Spleen (tissue), 11 donors: ENCODE measurements around the gene PLXND1. TPM values are rescaled to one million over a fixed set of nuclear protein-coding genes. Genes with fewer than 3 reads are reported as not detected.

Source experiments
- DNase-seq: peaks from one replicate; pipeline ENCODE4 v3.0.0-alpha.2; 2020
- H3K27ac ChIP-seq, 8 donors: fragments of 200-600 bp; sonication (generic) in 7 of 8; 1 replicate in 4 of 8; 2 replicates in 4 of 8; pipeline versions ENCODE4 v1.5.0 to v1.8.0; 2016 to 2021; ENCODE audit warnings: inconsistent platforms in 4 of 8, mild to moderate bottlenecking in 4 of 8, moderate library complexity in 1 of 8
- H3K27me3 ChIP-seq, 7 donors: fragments of 200-600 bp; sonication (generic) in 6 of 7; replicated peaks in 1 of 7; 1 replicate in 4 of 7; 2 replicates in 3 of 7; pipeline versions ENCODE4 v1.5.0 to v1.8.0; 2016 to 2021; ENCODE audit warnings: inconsistent platforms in 3 of 7, mild to moderate bottlenecking in 1 of 7
- H3K36me3 ChIP-seq, 6 donors: fragments of 200-600 bp; sonication (generic) in 5 of 6; 1 replicate in 4 of 6; 2 replicates in 2 of 6; pipeline versions ENCODE4 v1.5.0 to v1.8.0; 2016 to 2021; ENCODE audit warnings: inconsistent platforms in 2 of 6
- H3K4me1 ChIP-seq, 6 donors: fragments of 200-600 bp; sonication (generic) in 5 of 6; 1 replicate in 3 of 6; 2 replicates in 3 of 6; pipeline versions ENCODE4 v1.5.0 to v1.8.0; 2016 to 2021; ENCODE audit warnings: inconsistent platforms in 3 of 6
- H3K4me3 ChIP-seq, 8 donors: fragments of 200-600 bp; sonication (generic) in 7 of 8; 1 replicate in 4 of 8; 2 replicates in 4 of 8; pipeline versions ENCODE4 v1.5.0 to v1.8.0; 2016 to 2021; ENCODE audit warnings: inconsistent platforms in 4 of 8, mild to moderate bottlenecking in 4 of 8, moderate library complexity in 2 of 8
- H3K9me3 ChIP-seq, 8 donors: fragments of 200-600 bp; sonication (generic) in 7 of 8; 1 replicate in 4 of 8; 2 replicates in 4 of 8; pipeline versions ENCODE4 v1.5.0 to v1.8.0; 2016 to 2021; ENCODE audit warnings: inconsistent platforms in 4 of 8
- CTCF ChIP-seq, 11 experiments: fragments of 200-600 bp in 7 of 11; fragments of 450-650 bp in 4 of 11; sonication (generic) in 4 of 11; IDR thresholded peaks in 8 of 11; conservative IDR thresholded peaks in 3 of 11; 1 replicate in 7 of 11; 2 replicates in 4 of 11; pipeline versions ENCODE4 v1.4.0 to v1.8.0; 2016 to 2021; ENCODE audit warnings: antibody characterized with exemption in 11 of 11, inconsistent platforms in 4 of 11, mild to moderate bottlenecking in 1 of 11
- POLR2A ChIP-seq, 3 donors: fragments of 450-650 bp; IDR thresholded peaks; one replicate each; pipeline ENCODE4 v1.5.1; 2017; ENCODE audit warnings: antibody characterized with exemption in 3 of 3, mild to moderate bottlenecking in 1 of 3
- POLR2AphosphoS5 ChIP-seq, 3 donors: sonication (generic); formaldehyde crosslinking; IDR thresholded peaks; one replicate each; pipeline ENCODE4 v1.5.1; 2017; ENCODE audit warnings: antibody characterized with exemption in 3 of 3
- WGBS, 5 donors: extraction: QIAGEN DNeasy Blood & Tissue Kit in 3 of 5; methylation state at CpG; one replicate each; pipeline versions ENCODE4 v1.1.5 to v1.1.7; 2013 to 2018; 5-methylcytosine and 5-hydroxymethylcytosine counted together
- intact Hi-C: fragments of 100-400 bp; cut with DNase I; formaldehyde crosslinking; loops from one replicate; pipeline ENCODE4 v1.15.0; 2023; ENCODE audit warnings: low total_unique reads
- polyA plus RNA-seq, 3 donors: library from polyadenylated mRNA; stranded (reverse); fragments of 200-250 nt; gene quantifications; one replicate each; pipeline ENCODE4 v1.2.1, GENCODE V29; 2013
- total RNA-seq, 7 donors: library from RNA; depleted of rRNA in 3 of 7; stranded (reverse); fragments of >200 nt in 3 of 7; fragmentation: NEBNext Ultra II Directional in 4 of 7; extraction: Animal tissue kit (Norgen Biotek cat#: 25700) in 4 of 7; gene quantifications; one replicate each; pipeline versions ENCODE4 v1.1.0 to v1.2.1, GENCODE V29; 2016 to 2021
- donor health status: healthy with polysubstance abuse.
- donor health status: DM: no; HTN: no; CAD: no; lungs with moderate emphysema.
- donor health status: DM: no; HTN: no; CAD: no.
- donor health status: Bipolar disorder and iron deficiency.
- donor health status: healthy.
- donor health status: DM: no; HTN: no; CAD: no.
- donor health status: DM: yes; HTN: yes; CAD: no.

The PLXND1 gene
- total and polyA plus RNA-seq, 10 donors, result 44.4 to 238 (median 164) TPM

GRCh38 chr3:129582799-129583198, 23.7 kb downstream of the PLXND1 start:
- no peaks in the 10 kb centered on the region for H3K27me3 ChIP-seq
- no peak for DNase-seq
- peaks cover 0 to 93% (median 11%) of the 10 kb centered on the region in 6 donors for H3K36me3 ChIP-seq
- intact Hi-C loops, result no loop called here
- WGBS, 5 donors, result 68 to 86% (median 74%) methylated on average over 3 to 5 of the region's 5 CpGs
- peak overlapping the region in 1 of 8 donors; percentile 21 for H3K27ac ChIP-seq
- no peak overlapping the region for H3K4me3 ChIP-seq
- H3K4me1 ChIP-seq, result peaks cover 10 to 79% (median 32%) of the 10 kb centered on the region in 6 donors
- TF ChIP-seq CTCF (IDR thresholded peaks at IDR 0.05 in 8 of 11, conservative IDR thresholded peaks at IDR 0.05 in 3 of 11), result no peak
- TF ChIP-seq POLR2A (IDR thresholded peaks at IDR 0.05), result no peak
- TF ChIP-seq POLR2AphosphoS5 (IDR thresholded peaks at IDR 0.05), result no peak
- no peaks in the 10 kb centered on the region for H3K9me3 ChIP-seq

GRCh38 chr3:129581623-129582022, 24.9 kb downstream of the PLXND1 start:
- Histone ChIP-seq H3K4me1 (peaks cover 21 to 79% (median 39%) of the 10 kb centered on the region in 6 donors), H3K4me3 (no peak overlapping the region), H3K9me3 (no peaks in the 10 kb centered on the region), H3K27me3 (no peaks in the 10 kb centered on the region), H3K27ac (no peak overlapping the region), H3K36me3 (peaks cover 0 to 94% (median 11%) of the 10 kb centered on the region in 6 donors)
- WGBS, 5 donors, result 90 to 97% (median 95%) methylated on average over 6 to 8 of the region's 8 CpGs
- intact Hi-C loops, result no loop called here
- TF ChIP-seq POLR2AphosphoS5 (IDR thresholded peaks at IDR 0.05) (no peak), CTCF (IDR thresholded peaks at IDR 0.05 in 8 of 11, conservative IDR thresholded peaks at IDR 0.05 in 3 of 11) (no peak), POLR2A (IDR thresholded peaks at IDR 0.05) (no peak)
- no peak for DNase-seq

GRCh38 chr3:129579991-129580390, 26.5 kb downstream of the PLXND1 start:
- peaks cover 32 to 85% (median 49%) of the 10 kb centered on the region in 6 donors for H3K4me1 ChIP-seq
- H3K9me3 ChIP-seq, result no peaks in the 10 kb centered on the region
- intact Hi-C loops, result no loop called here
- TF ChIP-seq CTCF (IDR thresholded peaks at IDR 0.05 in 8 of 11, conservative IDR thresholded peaks at IDR 0.05 in 3 of 11), result no peak
- TF ChIP-seq POLR2A (IDR thresholded peaks at IDR 0.05), result no peak
- TF ChIP-seq POLR2AphosphoS5 (IDR thresholded peaks at IDR 0.05), result no peak
- peak overlapping the region in 2 of 8 donors; percentile 91 to 97 for H3K27ac ChIP-seq
- no peak overlapping the region for H3K4me3 ChIP-seq
- peaks cover 0 to 94% (median 5%) of the 10 kb centered on the region in 6 donors for H3K36me3 ChIP-seq
- DNase-seq, result no peak
- no peaks in the 10 kb centered on the region for H3K27me3 ChIP-seq
- WGBS, 5 donors, result 75 to 91% (median 88%) methylated on average over 2 to 10 of the region's 10 CpGs

GRCh38 chr3:129577925-129578786, 28.3 kb downstream of the PLXND1 start:
- intact Hi-C loops, result no loop called here
- Histone ChIP-seq H3K4me3 (peak overlapping the region in 1 of 8 donors; percentile 16), H3K27me3 (no peaks in the 10 kb centered on the region), H3K27ac (peak overlapping the region; percentile 72 to 97 (median 88)), H3K4me1 (peaks cover 32 to 88% (median 50%) of the 10 kb centered on the region in 6 donors), H3K36me3 (peaks cover 0 to 94% (median 18%) of the 10 kb centered on the region in 6 donors), H3K9me3 (no peaks in the 10 kb centered on the region)
- peak; percentile 75 to 81 (median 80) for TF ChIP-seq POLR2AphosphoS5 (IDR thresholded peaks at IDR 0.05)
- TF ChIP-seq CTCF (IDR thresholded peaks at IDR 0.05 in 8 of 11, conservative IDR thresholded peaks at IDR 0.05 in 3 of 11), result no peak
- DNase-seq, result peak; percentile 93
- 23 to 47% (median 32%) methylated on average over 16 to 21 of the region's 21 CpGs for WGBS, 5 donors
